ENCODE measurements around the gene ARRB2.
A peak's percentile ranks its signal among the peaks of the same experiment; 100 is the strongest.

ARRB2 gene

DNA sequence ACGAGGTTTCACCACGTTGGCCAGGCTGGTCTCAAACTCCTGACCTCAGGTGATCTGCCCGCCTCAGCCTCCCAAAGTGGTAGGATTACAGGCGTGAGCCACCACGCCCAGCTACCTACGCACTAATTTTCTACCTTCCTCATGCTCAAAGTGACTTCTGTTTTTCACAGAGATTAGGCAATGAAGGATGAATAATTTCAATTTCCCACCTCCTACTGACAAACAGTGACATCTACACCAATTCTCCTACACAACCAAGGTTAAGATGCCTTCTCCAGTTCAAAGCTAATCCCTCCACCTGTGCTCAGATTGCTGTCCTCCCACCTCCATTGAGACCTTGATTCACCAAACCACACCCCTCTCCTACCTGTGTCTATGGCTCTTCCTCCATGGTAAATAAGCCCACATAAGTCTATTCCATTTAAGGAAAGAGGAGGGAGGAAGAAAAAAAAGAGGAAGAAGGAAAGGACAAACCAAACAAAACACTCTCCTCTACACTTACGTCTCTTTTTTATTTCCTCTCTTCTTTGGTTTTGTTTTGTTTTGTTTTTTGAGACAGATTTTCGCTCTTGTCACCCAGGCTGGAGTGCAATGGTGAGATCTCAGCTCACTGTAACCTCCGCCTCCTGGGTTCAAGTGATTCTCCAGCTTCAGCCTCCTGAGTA lies 15.3 kb downstream of the ARRB2 start:
- no peak for DNase-seq (ENCODE audit: low spot score)

DNA sequence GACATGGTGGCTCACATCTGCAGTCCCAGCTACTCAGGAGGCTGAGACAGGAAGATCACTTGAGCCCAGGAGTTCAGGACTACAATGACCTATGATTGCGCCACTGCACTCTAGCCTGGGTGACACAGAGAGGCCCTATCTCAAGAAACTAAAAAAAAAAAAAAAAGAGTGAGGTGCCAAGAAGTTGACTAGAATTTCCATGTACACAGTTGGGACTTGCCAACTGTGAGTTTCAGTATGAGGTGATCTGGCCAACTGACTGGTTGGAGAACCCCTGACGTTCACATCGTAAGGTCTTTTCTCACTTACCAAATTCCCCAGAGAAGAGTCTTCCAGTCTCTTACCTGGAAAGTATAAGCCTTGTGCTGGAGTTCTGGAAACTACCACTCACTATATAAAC lies 17.7 kb downstream of the ARRB2 start:
- no peak for DNase-seq (ENCODE audit: low spot score)

GRCh38 chr17:4733073-4733531 lies 22.7 kb downstream of the ARRB2 start:
- DNase-seq (ENCODE audit: low spot score): no peak

- DNase-seq (ENCODE audit: low spot score): no peak
Measured at GRCh38 chr17:4734857-4735475, 24.5 kb downstream of the ARRB2 start.

DNA sequence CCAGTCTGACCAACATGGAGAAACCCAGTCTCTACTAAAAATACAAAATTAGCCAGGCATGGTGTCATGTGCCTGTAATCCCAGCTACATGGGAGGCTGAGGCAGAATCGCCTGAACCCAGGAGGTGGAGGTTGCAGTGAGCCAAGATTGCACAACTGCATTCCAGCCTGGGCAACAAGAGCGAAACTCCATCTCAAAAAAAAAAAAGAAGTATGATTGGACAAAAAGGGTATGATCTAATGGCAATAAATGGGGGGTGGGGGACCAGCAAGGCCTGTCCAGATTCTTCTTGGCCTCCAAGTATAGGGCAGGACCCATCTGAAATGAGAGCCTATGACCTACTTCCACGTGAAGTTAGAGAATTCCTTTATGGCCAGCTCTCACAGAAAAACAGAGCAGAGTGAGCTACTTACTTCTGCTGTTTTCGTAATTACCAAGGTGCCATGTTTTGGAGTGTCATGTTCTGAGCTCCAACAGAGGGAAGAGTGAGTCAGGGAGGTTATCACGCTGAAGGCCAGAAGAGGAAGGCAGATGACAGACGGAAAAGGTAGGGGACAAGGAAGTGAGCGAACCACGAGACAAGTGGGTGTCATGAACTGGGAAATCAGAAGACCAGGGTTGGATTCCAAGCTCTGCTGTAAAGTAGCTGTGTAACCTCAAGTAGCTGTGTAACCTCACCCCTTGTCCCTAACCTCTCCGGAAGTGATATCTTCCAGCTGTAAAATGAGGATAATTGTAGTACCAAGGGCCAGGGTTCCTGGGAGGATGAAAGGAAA lies 25.6 kb downstream of the ARRB2 start:
- DNase-seq (ENCODE audit: low spot score): peak; percentile 56

GRCh38 chr17:4738136-4739121 lies 28.0 kb downstream of the ARRB2 start:
- no peak for DNase-seq (ENCODE audit: low spot score)

GRCh38 chr17:4739122-4740024 lies 28.9 kb downstream of the ARRB2 start, which contains the start of the genes CXCL16 and ZMYND15:
TSS of gene CXCL16 (minus strand) at chr17:4739928. CDS start at chr17:4739339, 589 bp downstream.
TSS of gene ZMYND15 (plus strand) at chr17:4739833. CDS start at chr17:4740549, 716 bp downstream.
- no peak for DNase-seq (ENCODE audit: low spot score)

DNA sequence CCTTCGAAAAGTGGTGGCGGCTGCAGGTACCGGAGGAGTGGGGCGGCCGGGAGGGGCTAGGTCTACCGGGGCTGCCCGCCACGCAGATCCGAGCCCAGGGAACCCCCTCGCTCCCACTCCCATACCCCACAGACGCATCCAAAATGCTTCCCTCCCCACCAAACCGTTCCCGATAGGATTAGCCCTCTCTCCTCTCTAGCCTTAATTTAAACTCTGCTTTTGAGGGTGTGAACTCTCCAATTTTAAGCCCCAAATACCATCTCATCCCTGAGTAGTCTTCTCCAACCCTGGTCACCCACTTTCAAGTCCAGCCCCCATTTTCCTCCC lies 29.6 kb downstream of the ARRB2 start:
- no peak for DNase-seq (ENCODE audit: low spot score)

DNA sequence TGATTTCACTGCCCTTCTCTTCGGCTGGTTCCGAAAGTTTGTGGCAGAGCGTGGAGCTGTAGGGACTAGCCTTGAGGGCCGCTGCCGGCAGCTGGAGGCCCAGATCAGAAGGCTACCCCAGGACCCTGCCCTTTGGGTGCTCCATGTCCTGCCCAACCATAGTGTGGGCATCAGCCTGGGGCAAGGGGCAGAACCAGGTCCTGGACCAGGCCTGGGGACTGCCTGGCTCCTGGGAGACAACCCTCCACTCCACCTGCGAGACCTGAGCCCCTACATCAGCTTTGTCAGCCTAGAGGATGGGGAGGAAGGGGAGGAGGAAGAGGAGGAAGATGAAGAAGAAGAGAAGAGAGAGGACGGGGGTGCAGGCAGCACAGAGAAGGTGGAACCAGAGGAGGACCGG lies 30.2 kb downstream of the ARRB2 start:
- no peak for DNase-seq (ENCODE audit: low spot score)

DNA sequence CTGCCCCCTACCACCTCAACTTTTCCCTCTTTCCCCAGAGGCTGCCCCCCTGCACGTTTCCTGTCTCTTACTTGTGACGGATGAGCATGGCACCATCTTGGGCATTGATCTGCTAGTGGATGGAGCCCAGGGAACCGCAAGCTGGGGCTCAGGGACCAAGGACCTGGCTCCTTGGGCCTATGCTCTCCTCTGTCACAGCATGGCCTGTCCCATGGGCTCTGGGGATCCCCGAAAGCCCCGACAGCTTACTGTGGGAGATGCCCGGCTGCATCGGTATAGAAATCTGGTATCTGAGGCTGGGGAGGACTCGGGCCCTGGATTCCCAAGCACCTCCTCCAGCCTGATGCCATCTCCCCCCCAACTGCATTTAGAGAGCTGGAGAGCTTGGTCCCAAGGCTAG lies 31.1 kb downstream of the ARRB2 start:
- no peak for DNase-seq (ENCODE audit: low spot score)

DNA sequence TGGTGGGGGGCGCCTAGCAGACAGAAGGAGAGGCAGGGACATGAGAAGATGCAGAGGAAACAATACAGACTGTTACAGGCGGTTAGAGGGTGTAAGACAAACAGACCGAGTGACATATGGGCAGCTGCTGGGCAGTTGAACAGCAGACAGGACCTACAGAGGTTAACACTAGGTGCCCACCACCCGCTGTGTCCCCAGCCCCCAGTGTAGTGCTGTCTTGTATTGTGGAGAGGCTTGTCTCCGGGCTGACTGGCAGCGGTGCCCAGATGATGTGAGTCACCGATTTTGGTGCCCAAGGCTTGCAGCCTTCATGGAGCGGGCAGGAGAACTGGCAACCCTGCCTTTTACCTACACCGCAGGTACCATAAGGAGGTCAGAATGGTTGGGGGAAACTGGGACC lies 31.7 kb downstream of the ARRB2 start:
- no peak for DNase-seq (ENCODE audit: low spot score)

- DNase-seq (ENCODE audit: low spot score): no peak
Measured at GRCh38 chr17:4742629-4743028, 32.2 kb downstream of the ARRB2 start.

GRCh38 chr17:4743216-4743615 lies 32.8 kb downstream of the ARRB2 start:
- no peak for DNase-seq (ENCODE audit: low spot score)

- no peak for DNase-seq (ENCODE audit: low spot score)
Measured at GRCh38 chr17:4743898-4744297, 33.5 kb downstream of the ARRB2 start.

DNA sequence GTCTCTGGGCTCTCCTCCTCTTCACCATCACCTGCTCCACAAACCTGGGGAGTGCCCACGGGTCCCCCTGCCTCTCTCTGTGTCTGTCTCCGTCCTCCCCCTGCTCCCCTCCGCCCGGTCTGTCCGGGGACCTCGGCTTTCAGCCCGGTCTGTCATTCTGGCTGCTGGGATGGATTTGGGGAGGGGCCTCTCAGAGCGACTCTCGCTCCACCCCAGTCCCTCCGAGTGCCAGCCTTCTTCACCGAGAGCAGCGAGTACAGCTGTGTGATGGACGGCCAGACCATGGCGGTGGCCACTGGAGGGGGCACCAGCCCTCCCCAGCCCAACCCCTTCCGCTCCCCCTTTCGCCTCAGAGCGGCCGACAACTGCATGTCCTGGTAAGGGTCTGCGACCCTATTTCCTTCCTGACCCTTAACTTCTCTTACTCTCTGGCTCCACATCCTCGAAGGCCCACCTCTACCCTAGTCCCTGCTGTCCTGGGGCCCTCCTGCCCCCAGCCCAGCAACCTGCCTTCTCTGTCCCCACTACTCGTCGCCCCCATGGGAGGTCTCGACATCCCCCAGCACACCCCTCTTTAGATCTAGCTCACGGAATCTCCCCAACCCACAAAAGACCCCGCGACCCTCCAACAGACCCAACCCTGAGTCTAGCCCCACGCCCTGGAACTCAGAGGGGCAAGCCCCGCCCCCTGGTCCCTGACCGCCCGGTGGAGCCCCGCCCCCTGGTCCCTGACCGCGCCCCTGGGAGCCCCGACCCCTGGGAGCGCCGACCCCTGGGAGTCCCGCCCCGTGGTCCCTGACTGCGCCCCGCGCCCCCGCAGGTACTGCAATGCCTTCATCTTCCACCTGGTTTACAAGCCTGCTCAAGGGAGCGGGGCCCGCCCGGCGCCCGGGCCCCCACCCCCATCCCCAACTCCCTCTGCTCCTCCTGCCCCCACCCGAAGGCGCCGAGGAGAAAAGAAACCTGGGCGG lies 34.9 kb downstream of the ARRB2 start:
- no peak for DNase-seq (ENCODE audit: low spot score)

GRCh38 chr17:4747847-4748246 lies 37.4 kb downstream of the ARRB2 start:
- DNase-seq (ENCODE audit: low spot score): peak; percentile 63

DNA sequence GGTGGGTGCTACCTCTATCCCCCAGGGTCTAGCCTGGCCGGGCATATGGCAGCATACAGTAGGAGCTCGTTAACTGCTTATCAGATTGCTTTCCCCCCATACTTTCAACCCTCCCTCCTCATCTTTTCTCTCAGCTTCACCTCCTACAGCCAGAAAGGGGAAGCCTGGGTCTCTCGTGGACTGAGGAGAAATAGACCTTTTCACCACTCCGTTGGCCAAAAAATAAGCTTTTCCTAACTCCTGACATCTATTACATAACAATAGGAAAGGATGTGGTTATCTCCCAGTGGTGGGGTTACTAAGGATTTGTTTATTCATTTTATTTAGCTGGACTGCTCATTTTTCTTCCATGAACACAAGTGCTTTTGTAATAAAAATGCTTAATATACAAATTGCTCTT lies 38.3 kb downstream of the ARRB2 start:
- DNase-seq (ENCODE audit: low spot score): no peak

- DNase-seq (ENCODE audit: low spot score): no peak
Measured at GRCh38 chr17:4750606-4751005, 40.2 kb downstream of the ARRB2 start.

DNA sequence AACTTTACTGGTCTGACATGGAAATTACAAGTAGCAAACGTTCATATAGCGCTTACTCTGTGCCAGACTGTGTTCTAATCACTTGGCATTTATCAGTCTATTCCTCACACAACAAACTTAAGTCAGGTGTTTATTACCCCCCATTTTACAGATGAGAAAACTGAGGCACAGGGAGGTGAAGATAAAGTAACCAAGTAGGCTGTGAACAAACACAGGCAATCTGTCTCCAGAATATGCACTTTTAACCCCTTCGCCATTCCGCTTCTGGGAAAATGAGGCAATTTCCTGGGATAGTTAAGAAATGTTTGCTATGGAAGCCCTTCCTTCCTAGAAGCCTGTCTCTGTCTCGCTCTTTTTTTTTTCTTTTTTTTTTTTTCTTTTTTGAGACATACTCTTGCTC lies 41.5 kb downstream of the ARRB2 start:
- no peak for DNase-seq (ENCODE audit: low spot score)

DNA sequence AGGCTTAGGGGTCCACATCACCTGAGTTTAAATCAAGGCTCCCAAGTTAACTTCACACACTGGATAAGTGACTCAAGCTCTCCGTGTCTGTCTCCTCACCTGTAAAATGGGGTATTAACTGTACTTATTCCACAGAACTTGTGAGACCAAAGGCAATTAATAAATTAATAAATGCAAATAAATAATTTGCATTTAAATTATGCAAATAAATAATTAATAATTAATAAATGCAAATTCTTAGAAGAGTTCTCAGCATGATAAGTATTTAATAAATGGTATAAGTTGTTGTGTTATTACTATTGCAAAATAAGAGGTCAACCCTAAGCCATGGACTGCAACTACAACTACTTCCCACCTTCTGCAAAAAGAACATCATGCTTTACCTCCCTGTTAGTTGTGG lies 43.0 kb downstream of the ARRB2 start:
- DNase-seq (ENCODE audit: low spot score): no peak

All from kidney capillary endothelial cell (primary cell).